Stimulated activated CD4-positive, alpha-beta T cell treated with anti-CD3 and anti-CD28 coated beads, Interleukin-15, amount 100 ng/mL, for 48 hours (primary cell): Measurements from ENCODE around the gene KIFC3.
"Not testable (repeated sequence)": the region's sequence is repeated elsewhere in the genome, so short reads cannot be mapped to it uniquely, and the experiment has no call there.

Experiments
- DNase-seq, 2 donors: peaks; one replicate each; pipeline ENCODE4 v3.0.0-alpha.2; 2020; ENCODE audit warnings: low read depth in 2 of 2

Gene KIFC3

DNA sequence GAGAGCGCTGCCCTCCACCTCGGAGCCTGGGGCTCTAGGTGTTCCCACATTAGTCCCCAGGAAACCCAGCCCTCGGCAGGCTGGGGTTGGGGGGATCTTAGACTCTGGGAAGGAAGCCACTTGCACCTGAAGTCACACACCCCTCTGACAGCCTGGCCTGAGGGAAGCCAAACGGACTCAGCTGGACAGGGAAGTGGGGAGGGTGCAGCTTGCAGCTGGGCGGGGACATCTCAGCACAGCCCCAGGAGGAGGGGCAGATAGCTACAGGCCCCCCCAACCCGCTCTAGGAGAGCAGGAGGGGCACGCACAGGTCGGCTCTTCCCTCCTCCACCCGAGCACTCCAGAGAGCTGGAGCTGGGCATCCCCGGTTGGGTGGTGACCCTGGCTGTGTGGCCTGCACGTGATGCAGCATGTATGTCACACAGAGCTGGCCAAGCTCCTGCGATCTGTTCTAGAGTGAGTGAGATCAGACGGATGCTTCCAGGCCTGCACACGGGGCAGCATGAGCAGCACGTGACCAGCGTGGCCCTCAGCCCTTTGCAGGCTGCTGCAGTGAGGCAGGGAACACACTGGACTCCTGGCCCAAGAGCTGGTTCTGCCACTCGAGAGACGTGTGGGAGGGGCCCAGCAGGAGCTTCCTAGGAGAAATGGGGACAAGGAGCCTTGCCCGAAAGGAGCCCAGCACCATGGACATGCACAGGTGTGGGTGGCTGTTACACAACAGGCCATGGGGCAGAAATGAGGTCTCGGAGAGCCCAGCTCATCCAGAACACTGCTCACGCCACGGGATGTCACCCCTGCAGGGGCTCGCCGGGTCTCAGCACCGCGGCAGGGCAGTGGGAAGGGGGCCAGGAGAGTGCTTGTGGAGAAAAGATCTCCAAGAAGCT lies 15.4 kb downstream of the KIFC3 start:
- DNase-seq: no peak

DNA sequence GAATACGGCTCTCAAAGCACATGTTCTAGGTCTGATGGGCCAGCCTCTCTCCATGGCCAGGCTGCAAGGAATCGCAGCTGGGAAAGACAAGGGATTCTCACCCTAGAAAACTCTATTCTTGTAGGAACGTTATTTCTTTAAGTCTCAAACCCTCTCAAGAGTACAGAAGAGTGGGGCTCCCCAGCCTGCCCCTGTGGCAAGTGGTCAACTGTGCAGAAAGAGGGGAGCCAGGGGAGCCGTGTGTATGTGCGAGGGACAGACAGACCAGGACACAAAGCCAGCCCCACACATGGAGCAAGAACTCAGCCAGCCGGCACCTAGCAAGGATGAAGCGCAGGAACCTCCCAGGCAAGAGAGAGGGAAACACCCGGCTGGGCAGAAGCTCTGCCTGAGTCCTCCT lies 16.4 kb downstream of the KIFC3 start:
- DNase-seq: no peak

DNA sequence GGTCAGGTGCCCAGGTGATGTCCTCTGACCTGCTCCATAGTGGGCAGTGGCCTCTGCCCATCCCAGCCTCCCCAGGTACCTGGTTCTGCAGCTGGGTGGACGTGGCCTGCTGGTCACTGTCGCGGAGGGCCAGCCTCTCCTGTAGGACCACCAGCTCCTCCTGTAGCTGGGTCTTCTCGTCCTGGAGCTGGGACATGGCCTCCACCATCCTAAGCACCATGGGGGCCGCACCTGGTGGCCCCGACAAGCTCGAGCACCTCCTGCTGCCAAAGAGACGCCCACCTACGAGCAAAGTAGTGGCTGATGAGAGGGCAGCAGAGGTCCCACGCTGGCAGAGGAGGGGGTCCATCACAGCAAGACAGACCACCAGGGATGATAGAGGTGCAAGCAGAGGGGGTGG lies 16.9 kb downstream of the KIFC3 start:
- no peak for DNase-seq

DNA sequence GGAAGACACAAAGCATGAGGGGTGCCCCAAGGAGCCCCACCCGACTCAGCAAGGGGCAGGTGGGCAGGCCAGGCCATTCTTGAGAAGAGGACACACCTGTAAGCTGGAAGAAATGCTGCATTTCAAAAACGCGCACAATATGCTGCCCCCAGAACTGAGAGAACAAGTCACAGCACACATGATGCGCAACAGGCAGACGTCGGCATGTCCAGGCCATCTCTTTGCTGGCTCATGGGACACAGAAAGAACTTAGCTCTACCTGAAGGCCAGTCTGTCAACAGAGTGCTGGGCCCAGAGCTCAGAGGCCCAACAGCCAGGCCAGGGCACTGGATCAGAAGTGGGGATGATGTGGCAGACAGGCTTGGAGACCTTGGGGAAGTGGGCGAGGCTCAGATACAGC lies 18.0 kb downstream of the KIFC3 start:
- no peak for DNase-seq

DNA sequence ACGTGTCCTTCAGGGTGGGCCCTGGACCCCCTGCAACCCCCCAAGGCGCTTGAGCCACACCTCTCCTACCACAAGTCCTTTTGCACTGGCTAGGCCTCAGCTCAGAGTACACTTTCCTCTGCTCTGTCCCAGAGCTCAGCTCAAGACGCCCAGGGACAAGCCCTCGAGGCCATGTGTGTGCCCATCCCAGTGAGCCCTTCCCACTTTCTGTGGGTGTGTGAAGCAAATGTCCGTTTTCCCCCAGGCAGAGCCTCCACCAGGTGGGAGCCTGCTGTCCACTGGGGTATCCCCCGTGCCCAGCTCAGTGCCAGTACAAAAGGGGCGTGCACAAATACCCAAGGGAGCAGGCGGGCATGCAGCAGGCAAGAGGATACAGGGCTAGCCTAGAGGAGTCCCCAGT lies 18.4 kb downstream of the KIFC3 start:
- no peak for DNase-seq

DNA sequence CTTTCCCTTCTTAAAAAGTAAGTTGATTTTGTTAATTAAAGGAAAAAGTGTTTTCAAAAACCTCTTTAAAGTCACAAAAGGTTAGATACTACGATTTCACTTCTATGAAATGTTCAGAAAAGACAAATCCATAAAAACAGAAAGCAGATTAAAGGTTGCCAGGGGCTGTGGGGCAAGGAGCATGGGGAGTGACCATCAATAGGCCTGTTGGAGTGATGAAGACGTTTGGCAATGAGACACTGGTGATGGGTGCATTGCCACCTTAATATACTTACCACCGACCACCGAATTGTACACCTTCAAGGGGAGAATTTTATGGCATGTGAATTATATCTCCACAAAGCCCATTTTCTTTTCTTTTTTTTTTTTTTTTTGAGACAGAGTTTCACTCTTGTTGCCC lies 19.2 kb downstream of the KIFC3 start:
- DNase-seq: no peak

DNA sequence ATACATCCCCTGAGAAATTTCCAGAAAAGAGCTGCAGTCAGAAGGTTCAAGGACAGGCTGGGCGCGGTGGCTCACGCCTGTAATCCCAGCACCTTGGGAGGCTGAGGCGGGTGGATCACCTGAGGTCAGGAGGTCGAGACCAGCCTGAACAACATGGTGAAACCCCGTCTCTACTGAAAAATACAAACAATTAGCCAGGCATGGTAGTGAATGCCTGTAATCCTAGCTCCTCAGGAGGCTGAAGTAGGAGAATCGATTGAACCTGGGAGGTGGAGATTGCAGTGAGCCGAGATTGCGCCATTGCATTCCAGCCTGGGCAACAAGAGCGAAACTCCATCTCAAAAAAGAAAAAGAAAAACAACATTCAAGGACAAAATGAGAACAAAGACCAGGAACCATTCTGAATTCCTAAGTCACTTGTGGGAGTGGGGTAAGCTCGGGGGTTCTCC lies 19.7 kb downstream of the KIFC3 start:
- not testable (repeated sequence) for DNase-seq

DNA sequence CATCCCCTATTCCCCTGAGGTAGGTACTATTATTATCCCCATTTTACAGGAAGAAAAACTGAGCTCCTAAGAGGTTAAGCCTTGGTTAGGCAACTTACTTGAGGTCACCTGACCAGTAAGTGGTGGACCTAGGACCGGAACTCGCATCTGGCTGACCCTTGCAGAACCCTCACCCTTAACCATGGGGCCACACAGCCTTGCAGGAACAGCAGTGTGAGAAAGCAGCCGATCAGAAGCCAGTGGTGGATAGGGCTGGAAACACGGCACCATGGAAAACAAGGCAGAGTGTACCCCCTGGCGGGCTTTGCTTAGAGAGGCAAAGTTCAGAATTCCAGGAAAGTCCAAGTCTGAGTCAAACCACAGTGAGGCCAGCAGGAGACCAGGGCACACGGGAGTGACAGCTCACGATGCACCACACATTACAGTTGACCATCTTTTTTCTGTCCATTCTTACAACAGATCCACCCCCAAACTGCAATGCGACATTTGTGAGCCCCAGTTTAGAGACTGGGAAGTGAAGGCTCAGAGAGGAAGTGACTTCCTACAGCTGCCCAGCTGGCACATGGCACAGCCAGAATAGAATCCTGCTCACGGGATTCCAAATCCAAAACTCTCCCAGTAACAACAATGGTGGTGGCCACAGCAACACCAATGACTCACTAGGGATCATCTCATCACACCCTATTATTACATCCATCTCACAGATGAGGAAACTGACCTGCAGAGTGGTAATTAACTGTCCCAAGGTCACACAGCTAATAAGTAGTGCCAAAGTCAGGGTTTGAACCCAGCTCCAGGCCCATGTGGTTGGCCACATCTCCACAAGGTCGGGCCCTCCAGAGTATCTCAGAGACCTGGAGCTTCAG lies 20.3 kb downstream of the KIFC3 start:
- DNase-seq: no peak

DNA sequence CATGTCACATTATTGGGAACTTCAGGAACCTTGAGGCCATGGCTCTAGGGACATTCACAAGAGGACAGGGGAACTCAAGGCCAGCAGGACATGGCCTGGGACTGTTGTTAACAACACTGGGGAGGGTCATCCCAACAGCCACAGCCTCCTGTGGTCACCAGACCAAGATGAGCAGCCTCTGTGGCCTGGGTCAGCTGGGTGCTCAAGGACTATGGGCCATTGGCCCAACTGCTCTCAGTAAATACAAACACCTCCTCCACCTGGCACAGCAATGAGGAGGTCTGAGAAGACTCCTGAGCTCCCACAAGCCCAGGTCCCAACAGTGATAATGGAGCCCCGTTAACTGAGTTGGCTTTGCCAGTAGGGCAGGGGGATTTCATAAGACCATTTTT lies 20.9 kb downstream of the KIFC3 start:
- no peak for DNase-seq

DNA sequence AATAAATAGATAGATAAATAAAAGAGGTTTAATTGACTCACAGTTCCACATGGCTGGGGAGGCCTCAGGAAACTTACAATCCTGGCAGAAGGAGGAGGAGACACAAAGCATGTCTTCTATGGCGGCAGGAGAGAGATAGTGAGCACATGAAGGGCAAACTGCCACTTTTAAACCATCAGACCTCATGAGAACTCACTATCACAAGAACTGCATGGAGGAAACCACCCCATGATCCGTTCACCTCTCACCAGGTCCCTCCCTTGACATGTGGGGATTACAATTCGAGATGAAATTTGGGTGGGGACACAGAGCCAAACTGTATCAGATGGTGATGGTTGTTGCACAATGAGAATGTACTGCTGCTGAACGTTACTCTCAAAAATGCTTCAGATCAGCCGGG lies 22.5 kb downstream of the KIFC3 start:
- DNase-seq: not testable (repeated sequence)

DNA sequence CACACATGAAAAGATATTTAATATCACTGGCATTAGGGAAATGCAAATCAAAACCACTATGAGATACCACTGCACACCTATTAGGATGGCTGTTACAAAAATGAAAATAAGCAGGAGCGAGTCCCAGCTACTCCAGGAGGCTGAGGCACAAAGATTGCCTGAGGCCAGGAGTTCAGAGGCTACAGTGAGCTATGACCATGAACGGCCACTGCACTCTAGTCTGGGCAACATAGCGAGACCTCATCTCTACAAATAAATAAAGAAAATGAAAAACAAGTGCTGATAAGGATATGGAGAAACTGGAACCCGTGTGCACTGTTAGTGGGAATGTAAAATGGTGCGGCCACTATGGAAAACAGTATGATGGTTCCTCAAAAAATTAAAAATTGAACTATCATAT lies 23.6 kb downstream of the KIFC3 start:
- DNase-seq: no peak

DNA sequence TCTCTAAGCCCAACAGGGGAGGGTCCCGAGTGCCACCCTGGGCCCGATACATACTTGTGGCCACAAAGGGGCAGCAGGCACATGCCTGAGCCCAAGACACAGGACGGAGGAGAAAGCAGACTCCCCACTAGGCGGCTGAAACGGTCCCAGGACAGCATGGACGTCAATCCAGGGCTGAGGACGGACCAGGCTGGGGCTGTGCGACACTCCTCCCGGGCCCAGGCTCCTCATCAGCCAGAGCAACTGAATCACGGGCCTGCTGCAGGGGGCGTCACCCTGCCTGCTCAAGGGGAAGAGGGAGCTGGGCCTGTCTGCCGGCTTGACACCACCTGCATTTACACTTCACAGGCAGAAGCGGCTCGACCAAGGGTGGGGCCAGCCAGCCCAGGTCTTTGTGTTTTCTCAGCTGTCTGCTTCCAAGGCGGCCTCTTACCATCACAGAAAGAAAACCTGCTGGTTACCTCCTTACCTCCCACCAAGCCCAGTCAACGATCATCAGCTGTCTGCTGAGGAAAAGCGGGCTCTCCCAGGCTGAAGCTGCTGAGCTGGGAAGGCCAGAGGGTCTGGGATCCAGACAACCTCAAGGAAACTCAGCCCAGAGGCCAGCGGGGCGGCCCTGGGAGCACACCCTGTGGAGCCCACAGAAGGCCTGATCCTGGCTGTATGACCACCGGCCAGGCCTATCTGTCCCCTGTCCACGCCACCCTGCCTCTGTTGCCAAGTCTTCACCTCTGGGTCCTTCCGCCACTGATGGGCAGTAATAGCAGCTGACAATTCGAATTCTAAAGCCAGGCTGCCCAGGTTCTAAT lies 26.4 kb downstream of the KIFC3 start:
- DNase-seq: no peak

DNA sequence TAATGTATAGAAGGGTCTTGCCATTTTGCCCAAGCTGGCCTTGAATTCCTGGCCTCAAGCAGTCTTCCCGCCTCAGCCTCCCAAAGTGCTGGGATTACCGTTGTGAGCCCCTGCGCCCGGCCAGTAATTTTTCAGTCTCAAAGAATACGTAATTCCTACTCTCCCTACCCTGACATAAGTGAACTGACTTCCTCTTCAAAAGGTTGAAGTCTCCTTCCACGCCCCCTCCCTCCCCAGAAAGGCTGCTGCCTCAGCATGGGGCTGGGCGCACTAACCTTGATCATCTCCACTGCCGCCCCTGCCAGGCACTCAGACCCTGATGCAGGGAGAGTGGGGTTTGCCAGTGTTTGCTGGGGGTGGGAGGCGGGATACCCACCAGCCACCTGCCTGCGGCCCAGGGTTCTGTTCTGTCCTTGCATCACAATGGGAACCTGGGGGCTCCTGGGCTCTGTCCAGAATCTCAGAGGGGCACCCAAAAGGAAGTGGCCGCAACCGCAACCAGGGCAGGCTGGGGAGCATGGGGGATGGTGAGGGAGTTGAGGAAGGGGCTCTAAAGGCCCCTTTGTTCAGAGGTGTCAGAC lies 27.5 kb downstream of the KIFC3 start:
- DNase-seq: no peak

DNA sequence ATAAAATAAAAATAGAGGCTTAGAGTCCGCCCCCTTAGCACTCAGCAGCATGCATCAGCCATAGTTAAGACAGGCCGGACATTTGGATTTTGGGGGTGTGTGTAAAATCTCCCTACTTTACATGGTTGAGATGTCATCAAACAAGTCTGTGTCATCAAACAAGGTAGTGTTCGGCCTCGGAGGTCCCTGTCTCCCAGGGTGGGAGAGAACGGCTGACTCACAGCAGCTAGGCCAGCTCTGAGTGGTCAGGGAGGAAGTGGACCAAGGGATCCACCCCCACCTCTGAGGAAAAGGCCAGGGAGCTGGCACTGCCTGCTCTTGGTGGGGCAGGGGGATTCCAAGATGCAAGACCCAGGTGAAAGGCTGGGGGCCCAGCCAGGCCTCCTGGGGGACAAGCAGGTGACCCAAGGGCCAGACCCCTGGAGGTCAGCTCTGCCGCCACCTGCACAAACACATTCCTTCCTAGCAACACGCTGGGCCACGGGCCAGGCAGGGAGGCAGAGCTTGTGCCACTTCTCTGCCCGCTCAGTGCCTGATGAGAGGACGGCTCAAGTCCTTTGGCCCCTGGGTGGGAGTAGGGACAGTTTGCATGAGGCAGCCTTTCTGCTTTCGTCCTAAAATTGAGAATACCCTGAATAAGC lies 28.5 kb downstream of the KIFC3 start:
- no peak for DNase-seq

DNA sequence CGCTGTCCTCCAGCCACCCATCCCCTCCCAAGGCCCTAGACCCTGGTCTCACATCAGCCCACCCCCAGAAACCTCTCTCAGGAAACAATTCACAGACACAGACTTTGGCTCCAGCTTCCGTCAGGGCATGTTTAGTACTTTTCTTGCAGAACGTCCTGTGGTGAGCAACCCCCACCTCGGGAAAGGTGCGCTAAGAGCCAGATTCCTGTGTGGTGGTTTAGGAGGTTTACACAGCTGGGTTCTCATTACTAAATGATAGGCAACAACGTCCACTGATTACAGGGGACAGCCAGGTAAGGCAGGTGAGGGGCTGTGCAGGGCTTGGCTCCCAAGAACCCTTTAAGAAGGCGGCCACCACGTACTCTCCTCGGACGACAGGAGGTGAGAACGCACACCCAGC lies 29.3 kb downstream of the KIFC3 start:
- DNase-seq: no peak

DNA sequence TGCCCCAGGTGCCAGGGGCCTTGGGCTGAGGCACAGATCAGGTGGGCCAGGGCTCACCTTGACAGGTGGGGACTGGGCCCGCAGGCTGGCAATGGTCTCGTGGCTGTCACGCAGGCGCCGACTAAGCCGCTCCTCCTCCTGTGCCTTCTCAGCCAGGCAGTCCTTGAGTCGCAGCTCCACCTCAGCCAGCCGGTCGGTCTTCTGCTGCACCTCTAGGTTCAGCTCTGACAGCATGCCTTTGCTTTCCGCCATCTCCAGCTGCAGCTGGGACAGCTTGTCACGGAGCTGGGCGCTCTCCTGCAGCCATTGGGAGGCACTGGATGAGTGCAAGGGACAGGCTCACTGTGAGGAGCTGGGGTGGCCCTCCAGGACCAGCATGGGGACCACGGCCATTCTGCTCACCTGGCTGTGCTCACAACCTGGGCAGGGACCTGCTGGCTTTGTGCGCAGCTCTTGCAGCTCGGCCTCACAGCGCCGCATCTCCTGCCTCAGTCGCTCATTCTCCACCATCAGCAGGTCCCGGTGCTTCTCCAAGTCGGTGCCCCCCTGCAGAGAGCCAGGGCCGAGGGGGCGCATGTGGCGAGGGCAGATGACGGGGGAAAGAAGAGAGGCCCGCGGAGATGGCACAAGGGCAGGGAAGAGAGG lies 31.0 kb downstream of the KIFC3 start:
- DNase-seq: no peak

DNA sequence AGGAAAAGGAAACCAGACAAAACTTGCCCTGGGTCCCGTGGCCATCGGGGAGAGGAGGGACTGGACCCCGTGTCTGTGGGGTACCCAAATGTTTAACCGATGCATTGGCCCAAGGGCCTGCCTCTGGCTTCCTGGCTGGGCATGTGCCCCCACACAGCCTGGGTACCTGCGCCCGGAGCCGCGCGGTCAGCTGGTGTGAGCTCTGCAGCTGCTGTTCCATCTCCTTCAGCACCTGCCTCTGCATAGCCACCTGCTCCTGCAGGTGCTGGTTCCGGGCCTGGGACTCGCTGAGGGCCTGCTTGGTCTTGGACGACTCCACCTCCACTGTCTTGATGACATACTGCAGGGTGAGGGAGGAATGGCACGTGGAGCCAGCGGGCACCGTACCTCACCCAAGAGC lies 31.9 kb downstream of the KIFC3 start:
- DNase-seq: no peak

DNA sequence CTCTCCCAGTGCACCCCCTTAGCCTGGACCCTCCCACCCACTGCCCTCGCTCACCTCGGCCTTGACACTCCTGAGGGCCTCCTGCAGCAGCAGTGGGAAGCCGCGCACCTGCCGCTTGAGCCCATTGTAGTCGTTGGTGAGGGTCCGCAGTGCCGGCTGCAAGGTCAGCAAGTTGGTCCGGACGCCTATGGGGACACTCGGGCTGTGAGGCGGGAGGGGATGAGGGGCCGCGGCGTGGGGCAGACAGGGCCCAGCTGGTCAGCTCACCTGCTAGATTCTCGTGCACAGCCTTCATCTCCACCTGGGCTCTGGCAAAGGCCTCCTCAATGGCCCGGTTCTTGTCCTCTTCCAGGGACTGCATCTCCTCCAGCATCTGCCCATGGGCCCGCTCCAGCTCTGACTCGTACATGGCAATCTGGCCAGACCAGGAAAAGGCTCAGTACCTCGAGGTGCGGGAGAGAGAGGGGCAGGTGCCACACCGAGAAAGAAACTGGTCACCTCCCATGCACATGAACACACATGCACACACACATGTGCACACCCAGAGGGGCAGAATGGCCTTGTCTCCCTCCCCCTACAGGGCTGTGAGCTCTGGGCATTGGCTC lies 32.6 kb downstream of the KIFC3 start:
- no peak for DNase-seq

DNA sequence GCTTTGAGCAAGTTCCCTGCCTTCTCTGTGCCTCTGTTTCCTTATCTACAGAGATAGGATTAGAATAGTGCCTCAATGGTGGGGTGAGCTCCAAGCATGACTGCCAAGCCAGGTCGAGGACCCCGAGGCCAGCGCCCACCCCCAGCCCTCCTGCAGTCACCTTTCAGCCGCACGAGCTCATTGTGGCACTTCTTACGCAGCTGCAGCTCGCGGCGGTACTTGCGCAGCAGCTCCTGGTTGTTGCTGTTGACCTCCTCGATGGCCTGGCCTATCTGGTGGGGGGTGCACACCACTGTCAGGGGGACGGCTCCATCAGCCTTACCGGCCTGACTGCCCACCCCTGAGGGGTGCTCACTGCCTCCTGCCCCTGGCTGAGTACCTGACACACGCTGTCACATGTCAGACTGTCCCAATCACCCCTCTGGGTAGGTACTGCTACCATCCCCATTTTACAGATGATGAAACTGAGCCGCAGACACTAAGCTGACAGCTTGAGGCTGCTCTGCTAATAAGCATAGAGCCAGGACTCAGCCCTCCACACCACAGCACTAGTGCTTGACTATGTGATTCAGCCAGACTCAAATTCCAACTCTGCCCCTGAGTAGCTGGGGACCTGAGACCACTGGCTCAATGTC lies 35.5 kb downstream of the KIFC3 start:
- no peak for DNase-seq
